Central memory CD4-positive, alpha-beta T cell (primary cell): ENCODE measurements around the gene PEX14.

Source experiments
- DNase-seq: peaks from one replicate; pipeline ENCODE4 v3.0.0; 2022

PEX14 gene

DNA sequence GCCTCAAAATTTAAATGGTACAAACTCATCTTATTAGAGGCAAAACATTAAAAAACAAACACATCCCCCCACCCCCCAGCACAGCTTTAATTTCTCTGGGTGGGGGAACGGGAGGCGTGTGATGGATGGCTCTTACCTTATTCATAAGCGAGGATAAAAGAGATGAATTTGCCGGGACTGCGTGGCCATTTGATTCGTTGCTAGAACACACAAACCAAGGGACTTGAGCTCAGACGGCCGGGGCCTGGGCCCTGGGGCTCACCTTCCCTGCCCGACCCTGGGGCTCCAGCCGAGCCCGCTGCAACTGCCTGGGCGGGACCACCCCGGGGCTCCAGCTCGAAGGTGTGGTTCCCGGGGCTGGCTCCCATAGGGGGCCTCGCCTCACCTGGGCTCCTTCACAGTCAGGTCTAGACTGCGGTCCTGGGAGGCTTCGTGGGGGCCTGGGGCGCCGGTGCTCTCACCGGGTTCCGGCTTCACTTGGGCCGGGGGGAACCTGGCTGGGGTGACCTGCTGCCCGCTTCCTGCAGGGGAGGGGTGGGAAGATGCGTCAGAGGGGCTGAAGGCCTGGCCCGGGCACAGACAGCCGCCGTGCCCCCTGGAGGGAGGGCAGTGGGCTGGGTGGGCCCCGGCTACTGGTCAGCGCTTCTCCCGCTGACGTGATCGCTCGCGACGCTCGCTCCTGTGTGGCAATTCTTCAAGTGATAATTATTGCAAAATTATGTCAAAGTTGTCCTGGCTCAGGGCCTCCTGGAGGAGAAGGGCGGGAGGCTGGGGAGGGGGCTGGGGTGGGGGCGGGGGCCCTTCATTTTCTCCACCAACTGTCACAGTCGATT, 176.0 kb downstream of the PEX14 start:
- no peak for DNase-seq

- no peak for DNase-seq
Measured at GRCh38 chr1:10651389-10651766, 176.6 kb downstream of the PEX14 start.

DNA sequence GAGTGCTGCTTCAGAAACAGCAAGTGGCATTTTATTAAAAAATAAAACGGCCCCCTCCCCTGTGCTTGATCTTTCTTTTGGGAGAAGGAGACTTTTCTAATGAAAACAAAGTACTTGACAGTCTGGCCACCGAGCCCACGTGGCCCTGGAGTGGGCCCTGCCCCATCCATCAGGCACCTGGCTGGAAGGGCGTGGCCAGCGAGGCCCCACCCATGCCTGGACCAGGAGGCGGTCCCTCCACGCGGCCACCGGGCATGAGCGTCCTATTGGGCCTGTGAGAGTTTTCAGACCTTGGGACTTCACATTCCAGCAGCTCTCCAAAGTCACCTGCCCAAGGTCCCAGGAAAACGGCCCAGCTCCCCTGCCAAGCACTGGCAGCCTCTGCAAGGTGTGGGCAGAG, 177.0 kb downstream of the PEX14 start:
- DNase-seq = no peak

DNA sequence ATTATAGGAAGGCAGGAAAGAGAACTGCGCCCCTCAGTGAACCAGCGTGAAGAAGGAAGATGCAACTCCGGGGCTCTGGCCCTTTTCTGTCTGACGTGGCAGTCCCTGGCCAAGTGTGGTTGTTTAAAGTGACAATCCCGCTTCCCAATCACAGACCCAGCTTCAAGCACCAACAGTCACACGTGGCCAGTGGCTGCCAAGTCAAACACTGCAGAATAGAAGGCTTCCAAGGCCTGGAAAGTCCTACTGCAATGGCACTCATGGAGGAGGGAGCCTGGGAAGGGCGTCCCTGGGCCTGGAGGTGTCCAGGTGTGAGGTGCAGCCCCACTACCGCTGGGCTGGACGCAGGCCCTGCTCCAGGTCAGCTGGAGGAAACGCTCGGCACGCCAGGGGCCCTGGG, 177.9 kb downstream of the PEX14 start:
- no peak for DNase-seq

GRCh38 chr1:10653370-10654125, 178.8 kb downstream of the PEX14 start:
- no peak for DNase-seq

DNA sequence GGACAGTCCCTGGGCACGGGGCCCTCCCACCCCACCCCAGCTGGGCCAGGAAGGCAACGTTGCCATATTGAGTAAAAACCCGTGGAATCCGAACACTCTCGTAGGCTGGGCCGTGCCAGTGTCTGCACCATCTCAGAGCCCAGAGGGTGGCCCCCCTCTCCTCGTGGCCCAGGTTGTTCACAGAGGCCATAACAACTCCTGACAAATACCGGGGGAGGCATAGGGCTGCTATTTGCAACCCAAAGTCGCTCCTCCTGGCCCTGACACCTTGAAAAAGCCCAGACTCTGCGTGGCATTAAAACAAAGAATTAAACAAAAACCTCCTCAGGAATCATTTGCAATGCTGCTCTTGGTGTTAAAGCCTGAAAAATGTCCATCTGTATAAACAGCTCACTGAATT, 180.3 kb downstream of the PEX14 start:
- no peak for DNase-seq

- no peak for DNase-seq
Measured at GRCh38 chr1:10656431-10656830, 181.7 kb downstream of the PEX14 start.

DNA sequence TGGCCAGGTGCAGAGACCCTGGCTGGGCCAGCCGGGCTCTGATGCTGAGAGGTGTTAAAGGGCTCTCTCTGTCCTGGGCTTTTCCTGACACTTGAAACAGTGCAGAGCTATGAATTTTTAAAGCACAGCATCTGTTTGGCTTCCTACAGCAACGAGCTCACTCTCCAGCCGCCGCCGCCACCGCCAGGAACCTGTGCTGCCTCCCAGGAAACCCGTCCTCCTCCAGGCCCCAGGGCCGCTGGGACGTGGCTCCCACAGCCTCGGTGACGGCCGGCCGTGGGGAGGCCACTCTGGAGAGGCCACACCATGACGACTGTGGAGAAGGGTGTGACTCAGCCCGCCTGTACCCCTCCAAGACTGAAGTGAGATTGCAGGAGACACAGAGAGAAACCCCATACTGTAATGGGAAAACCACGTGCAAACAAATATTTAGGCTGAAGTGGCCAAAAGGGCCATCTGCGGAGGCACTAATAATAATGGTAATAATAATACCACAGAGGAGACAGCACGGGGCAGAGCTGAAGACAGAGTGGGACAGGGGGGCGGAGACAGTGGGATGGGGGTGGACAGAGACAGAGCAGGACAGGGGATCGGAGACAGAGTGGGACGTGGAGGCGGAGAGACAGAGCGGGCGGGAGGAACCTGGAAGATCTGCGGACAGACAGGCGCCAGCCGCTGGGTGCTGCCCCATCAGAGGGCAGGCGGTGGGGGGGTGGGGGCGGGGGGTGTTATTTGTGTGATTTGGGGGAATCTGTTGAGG, 182.5 kb downstream of the PEX14 start:
- DNase-seq = no peak

- DNase-seq = no peak
Measured at GRCh38 chr1:10658396-10659066, 183.8 kb downstream of the PEX14 start.

DNA sequence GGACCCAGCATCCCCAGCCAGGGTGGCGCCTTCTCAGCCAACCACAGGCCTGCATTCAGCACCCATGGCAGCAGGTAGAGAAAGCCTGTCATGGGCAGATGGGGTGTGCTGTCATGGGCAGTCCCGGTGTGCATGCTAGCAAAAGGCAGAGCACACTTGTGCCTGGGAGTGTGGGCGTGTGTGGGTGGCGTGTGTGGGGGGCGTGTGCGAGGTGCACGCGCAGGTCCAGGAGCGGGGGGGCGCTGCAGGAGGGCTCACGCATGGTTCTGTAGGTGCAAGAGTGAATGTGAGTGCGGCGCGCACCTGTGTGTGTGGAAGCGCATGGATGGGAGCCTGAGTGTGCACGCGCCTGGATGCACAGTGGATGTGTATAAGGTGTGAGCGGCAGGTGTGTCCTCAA, 184.5 kb downstream of the PEX14 start:
- DNase-seq = no peak

DNA sequence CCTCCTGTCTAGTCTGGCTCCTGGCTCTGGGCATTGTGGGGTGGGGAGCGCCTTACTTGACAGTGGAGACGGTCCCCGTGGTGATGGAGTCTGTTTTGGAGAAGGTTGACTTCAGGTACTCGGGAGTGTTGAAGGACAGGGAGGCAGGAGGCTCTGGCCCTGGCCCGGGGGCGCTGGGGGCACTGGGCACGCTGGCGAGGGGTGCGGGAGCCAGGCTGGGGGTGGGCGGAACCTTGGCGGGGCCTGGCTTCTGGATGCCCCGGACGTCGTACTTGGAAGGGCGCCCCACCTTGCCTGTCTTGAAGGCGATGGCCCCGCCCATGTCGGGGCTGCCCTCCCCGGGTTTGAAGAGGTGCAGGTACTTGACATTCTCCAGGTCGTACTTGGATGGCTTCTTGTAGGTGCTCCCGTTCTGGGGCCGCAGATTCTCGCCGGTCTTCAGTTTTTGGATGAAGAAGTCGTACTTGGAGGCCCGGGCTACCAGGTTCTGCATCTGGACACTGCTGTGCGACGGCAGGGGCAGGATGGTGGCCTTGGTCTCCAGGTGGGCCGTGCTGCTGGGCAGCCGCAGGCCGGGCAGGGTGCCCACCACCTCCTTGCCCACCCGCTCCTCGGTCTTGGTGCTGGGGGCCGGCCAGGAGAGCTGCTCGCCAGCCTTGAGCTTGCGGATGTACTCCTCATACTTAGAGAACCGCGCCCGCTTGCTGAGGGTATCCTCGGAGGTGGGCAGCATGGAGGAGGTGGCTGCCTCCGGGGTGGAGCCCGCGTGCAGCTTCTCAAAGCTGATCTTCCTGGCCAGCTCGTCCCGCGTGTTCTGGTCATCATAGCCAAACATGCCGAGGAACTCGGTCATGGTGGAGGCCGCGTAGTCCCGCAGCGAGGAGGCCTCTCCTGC, 185.1 kb downstream of the PEX14 start:
- DNase-seq = no peak

DNA sequence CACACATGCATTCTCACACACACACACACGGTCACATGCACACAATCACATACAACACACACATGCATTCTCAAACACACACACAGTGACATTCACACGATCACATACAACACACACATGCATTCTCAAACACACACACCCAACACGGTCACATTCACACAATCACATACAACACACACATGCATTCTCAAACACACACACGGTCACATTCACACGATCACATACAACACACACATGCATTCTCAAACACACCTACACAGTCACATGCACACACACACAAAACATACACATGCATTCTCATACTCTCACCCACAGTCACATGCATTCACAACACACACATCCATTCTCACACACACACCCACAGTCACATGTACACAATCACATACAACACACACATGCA, 186.7 kb downstream of the PEX14 start:
- no peak for DNase-seq

GRCh38 chr1:10662090-10662688, 187.4 kb downstream of the PEX14 start:
- DNase-seq = no peak

DNA sequence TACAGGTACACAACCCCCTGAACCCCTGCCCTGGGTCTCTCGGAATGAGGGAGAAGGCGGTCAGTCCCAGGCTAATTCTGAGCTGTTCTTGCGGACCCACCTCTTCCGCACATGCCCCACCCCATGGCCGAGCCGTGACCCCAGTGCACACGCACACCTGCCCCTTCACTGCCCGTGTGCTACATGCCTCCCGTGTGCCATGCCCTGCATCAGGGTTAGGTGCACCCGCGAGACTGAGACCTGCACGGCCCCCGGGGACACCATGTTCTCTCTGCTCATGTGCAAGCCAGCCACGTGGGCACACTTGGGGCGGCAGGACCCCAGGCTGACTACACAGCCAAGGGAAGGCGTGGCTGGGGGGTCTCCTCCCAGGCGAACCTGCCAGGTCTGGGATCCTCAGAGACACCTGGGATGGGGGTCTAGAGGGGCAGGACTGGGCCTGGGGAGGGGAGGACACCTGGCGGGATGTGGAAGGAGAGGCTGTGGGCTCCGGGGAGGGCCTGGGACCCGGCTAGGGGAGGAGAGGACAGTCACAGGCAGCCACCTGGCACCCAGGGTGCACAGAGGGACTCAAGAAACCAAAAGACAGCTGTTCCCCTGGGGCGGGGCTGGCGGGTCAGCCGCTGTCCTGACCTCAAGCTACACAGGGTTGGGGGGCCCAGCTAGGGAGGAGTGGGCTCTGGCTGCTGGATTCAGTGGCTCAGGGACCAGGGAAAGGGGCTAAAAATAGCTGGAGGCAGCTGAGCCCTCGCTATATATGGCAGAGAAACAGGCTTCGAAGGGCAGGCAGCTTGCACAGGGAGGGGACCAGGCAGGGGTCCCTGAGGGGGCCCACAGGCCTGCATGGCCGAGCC, 188.3 kb downstream of the PEX14 start:
- DNase-seq = no peak

DNA sequence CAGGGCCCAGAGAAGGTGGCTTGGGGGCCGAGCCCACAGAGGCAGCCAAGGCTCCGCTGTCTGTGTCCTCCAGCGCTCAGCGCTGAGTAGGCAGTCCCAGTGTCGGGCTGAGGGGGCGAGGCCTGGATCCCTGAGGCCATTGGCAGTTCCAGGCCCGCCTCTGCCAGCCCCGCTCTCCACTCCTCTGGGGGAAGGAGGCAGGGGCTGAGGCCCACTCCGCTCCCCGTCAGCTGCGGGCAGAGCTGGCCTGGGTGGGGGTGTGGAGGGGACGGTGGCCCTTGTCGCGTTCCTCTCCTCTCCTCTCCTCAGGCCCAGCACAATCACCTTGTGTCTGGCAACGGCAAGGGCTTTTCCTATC, 188.9 kb downstream of the PEX14 start:
- no peak for DNase-seq

DNA sequence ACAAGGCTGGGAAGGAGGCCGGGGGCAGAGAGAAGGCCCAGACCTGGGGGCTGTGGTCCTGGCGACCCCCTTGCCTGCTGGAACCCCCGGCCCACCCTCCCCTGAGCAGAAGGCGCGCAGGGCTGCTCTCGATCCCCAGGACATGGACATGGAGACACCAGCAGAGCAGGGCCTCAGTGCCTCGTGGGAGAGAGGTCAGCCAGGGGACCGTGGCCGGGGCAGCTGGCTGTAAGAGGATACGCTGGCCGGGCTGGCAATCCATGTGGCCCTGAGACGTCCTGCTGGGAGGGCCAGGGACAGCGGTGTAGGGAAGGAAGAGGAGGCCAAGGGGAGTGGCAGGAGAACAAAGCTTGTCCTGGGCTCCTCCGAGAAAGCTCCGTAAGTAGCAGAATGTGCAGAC, 189.5 kb downstream of the PEX14 start:
- no peak for DNase-seq

GRCh38 chr1:10665226-10665625, 190.5 kb downstream of the PEX14 start:
- DNase-seq = no peak

- DNase-seq = no peak
Measured at GRCh38 chr1:10665930-10666850, 191.4 kb downstream of the PEX14 start.
